Measurements from ENCODE around the gene FBXO24. TPM values are rescaled to one million over a fixed set of nuclear protein-coding genes. Genes with fewer than 3 reads are reported as not detected.

Gene FBXO24
- total and polyA plus RNA-seq, 10 of the 15 experiments (the other 5 are each of a cell fraction or from before 2014, with no cell fraction given) = 0.11 to 0.96 (median 0.27) TPM; not detected in 4

GRCh38 chr7:100629117-100629716 is 43.1 kb downstream of the FBXO24 start (continued):
- no peak for TF ChIP-seq SKIL (IDR thresholded peaks at IDR 0.05; ENCODE audit: low read depth, poor library complexity, severe bottlenecking)
- TF ChIP-seq ZBTB4 (CRISPR knock-in tag; IDR thresholded peaks at IDR 0.05) = no peak
- TF ChIP-seq RUNX3 (IDR thresholded peaks at IDR 0.05; ENCODE audit: low read length) = 0 out of 2 replicates have a peak, but pooled peaks have one; percentile 27
- no peak for TF ChIP-seq ZNF384 (IDR thresholded peaks at IDR 0.05; ENCODE audit: borderline replicate concordance, low read depth, low read length)
- TF ChIP-seq YBX1 (IDR thresholded peaks at IDR 0.05) = no peak
- TF ChIP-seq NFIC (IDR thresholded peaks at IDR 0.05; ENCODE audit: low read depth, low read length) = no peak
- TF ChIP-seq EZH2 (IDR thresholded peaks at IDR 0.05; ENCODE audit: borderline replicate concordance, control insufficient read depth, low read depth, low read length) = no peak
- no peak for TF ChIP-seq DPF2 (IDR thresholded peaks at IDR 0.05)
- peak in 2 of 3 experiments; percentile 41 to 43; a peak in 3 of 6 replicates for TF ChIP-seq CTCF (IDR thresholded peaks at IDR 0.05 in 2 of 3, conservative IDR thresholded peaks at IDR 0.05 in 1 of 3; ENCODE audit: control insufficient read depth in 2 of 3, extremely low read depth in 1 of 3, insufficient read depth in 1 of 3, low read depth in 3 of 3, low read length in 3 of 3)

Data from GM12878 (cell line).